HepG2 (cell line): ENCODE results near the gene PCYT2. TPM values are rescaled to one million over a fixed set of nuclear protein-coding genes. Genes with fewer than 3 reads are reported as not detected.

Source experiments
- ATM ChIP-seq: fragments of 450-650 bp; IDR thresholded peaks from 2 replicates; pipeline ENCODE4 v1.7.1; 2017; ENCODE audit warnings: mild to moderate bottlenecking, borderline replicate concordance
- EED ChIP-seq: sonication (generic); formaldehyde crosslinking; IDR thresholded peaks from 2 replicates; pipeline ENCODE4 v1.5.0; 2020; ENCODE audit warnings: mild to moderate bottlenecking, missing genetic modification reagents
- EHMT2 ChIP-seq: fragments of 200-600 bp; sonication (generic); IDR thresholded peaks from 2 replicates; pipeline ENCODE4 v1.7.0; 2017; ENCODE audit warnings: antibody characterized with exemption, low read depth, low read length, borderline replicate concordance
- HOMEZ ChIP-seq: IDR thresholded peaks from 2 replicates; pipeline ENCODE4 v1.6.1; 2016; ENCODE audit warnings: low read depth
- MAX ChIP-seq: IDR thresholded peaks from 2 replicates; pipeline ENCODE4 v1.6.1; 2012; ENCODE audit warnings: inconsistent platforms
- MBD4 ChIP-seq: IDR thresholded peaks from 2 replicates; pipeline ENCODE4 v1.6.1; 2012; ENCODE audit warnings: low read length, inconsistent platforms, borderline replicate concordance
- RARA ChIP-seq: IDR thresholded peaks from 2 replicates; pipeline ENCODE4 v1.6.1; 2016; ENCODE audit warnings: missing genetic modification reagents, missing compliant biosample characterization
- RELA ChIP-seq: sonication (generic); formaldehyde crosslinking; IDR thresholded peaks from 2 replicates; pipeline ENCODE4 v1.4.0; 2020; ENCODE audit warnings: missing genetic modification reagents
- SPEN ChIP-seq: sonication (generic); formaldehyde crosslinking; IDR thresholded peaks from 2 replicates; pipeline ENCODE4 v1.5.1; 2020; ENCODE audit warnings: low read depth, mild to moderate bottlenecking, missing genetic modification reagents
- TCF7 ChIP-seq: sonication (generic); IDR thresholded peaks from 2 replicates; pipeline ENCODE4 v1.6.1; 2016; ENCODE audit warnings: antibody characterized with exemption, low read depth
- U2AF2 ChIP-seq: fragments of 200-400 bp; formaldehyde crosslinking; IDR thresholded peaks from 2 replicates; pipeline ENCODE4 v1.6.1; 2017; ENCODE audit warnings: low read depth, mild to moderate bottlenecking, low read length
- ZNF24 ChIP-seq: fragments of 450-650 bp; IDR thresholded peaks from 2 replicates; pipeline ENCODE4 v1.6.1; 2017; ENCODE audit warnings: antibody characterized with exemption, mild to moderate bottlenecking
- ZNF598 ChIP-seq: sonication (generic); formaldehyde crosslinking; IDR thresholded peaks from 2 replicates; pipeline ENCODE4 v1.5.1; 2020; ENCODE audit warnings: mild to moderate bottlenecking, missing genetic modification reagents, borderline replicate concordance
- ZNF766 ChIP-seq: sonication (generic); formaldehyde crosslinking; IDR thresholded peaks from 2 replicates; pipeline ENCODE4 v1.5.0; 2020; ENCODE audit warnings: missing genetic modification reagents, borderline replicate concordance
- ZSCAN30 ChIP-seq: sonication (generic); formaldehyde crosslinking; IDR thresholded peaks from 2 replicates; pipeline ENCODE4 v1.5.0; 2020; ENCODE audit warnings: mild to moderate bottlenecking, missing genetic modification reagents
- polyA plus RNA-seq, 8 experiments: library from polyadenylated mRNA; depleted of rRNA in 3 of 8; stranded (reverse) in 7 of 8; unstranded in 1 of 8; fragments of >200 nt; fragmentation: Illumina TruSeq in 4 of 8; extraction: Trizol in 4 of 8; gene quantifications; 2 replicates each; pipeline versions ENCODE4 v1.2.1 to v1.2.3, GENCODE V29; 2011 to 2016; ENCODE audit warnings: low read depth in 4 of 8, missing spikeins in 1 of 8, mixed read lengths in 1 of 8; ENCODE audit not compliant: insufficient read depth in 1 of 8
- total RNA-seq, 5 experiments: library from RNA; depleted of rRNA; stranded (reverse); fragments of >200 nt; fragmentation: Illumina TruSeq; extraction: Trizol; gene quantifications; 2 replicates each; pipeline ENCODE4 v1.2.3, GENCODE V29; 2016; ENCODE audit warnings: low read depth in 1 of 5
- TF ChIP-seq, protein P1 (sequence below): sonication (generic); formaldehyde crosslinking; IDR thresholded peaks from 2 replicates; pipeline ENCODE4 v1.4.0; 2020; ENCODE audit warnings: missing genetic modification reagents, borderline replicate concordance

PCYT2 gene
- total and polyA plus RNA-seq, 2 of the 13 experiments (the other 11 are each of a cell fraction or from before 2014, with no cell fraction given), result 147 to 297 TPM

DNA sequence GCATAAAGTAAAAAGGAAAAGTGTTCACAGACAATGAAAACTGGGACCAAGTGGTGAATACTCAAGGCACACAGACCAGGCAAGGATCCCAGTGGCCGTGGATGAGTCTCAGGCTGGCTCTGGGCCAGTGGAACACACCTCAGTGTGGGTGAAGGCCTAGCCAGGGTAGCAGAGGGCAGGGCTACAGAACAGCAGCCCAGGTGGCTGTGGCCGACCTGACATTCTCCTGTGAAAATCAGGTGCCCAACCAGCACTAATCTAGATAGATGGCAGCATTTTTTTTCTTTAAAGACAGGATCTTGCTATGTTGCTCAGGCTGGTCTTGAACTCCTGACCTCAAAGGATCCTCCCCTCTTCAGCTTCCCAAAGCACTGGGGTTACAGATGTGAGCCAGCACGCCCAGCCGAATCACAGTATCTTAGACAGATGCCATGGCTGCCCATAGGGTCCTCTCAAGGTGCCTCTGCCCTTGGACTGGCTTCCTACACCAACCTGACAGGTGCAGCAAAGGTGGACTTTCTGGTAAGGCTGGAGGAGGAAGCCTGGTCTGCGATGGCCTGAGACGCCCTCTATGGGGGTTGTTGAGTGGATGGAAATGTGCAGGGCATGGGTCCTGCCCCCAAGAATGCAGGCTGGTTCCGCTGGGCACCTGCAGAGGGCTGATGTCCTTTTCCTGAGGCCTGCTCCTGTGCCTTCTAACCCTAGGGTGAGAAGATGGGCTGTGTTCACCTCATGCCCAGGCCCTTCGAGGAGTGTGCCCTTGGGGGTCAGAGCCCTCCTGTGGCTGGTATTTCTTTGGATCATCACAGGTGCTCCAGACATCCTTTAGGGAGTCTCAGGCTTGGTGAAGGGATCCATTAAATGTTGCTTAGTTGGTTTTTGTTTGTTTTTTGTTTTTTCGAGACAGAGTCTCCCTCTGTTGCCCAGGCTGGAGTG, 47.1 kb downstream of the PCYT2 start (continued):
- TF ChIP-seq ZNF766 (CRISPR knock-in tag) (no peak), MBD4 (0 out of 2 replicates have a peak, but pooled peaks have one; percentile 3), ATM (no peak), ZNF24 (no peak), EED (CRISPR knock-in tag) (no peak), HOMEZ (CRISPR knock-in tag) (no peak), SPEN (CRISPR knock-in tag) (peak; percentile 46; the same call in 1 of the 2 replicates), U2AF2 (no peak), RARA (CRISPR knock-in tag) (no peak), ZSCAN30 (CRISPR knock-in tag) (no peak), MAX (no peak), RELA (CRISPR knock-in tag) (no peak), EHMT2 (no peak), TCF7 (no peak), ZNF598 (0 out of 2 replicates have a peak, but pooled peaks have one; percentile 21)
- TF ChIP-seq, protein P1, sequence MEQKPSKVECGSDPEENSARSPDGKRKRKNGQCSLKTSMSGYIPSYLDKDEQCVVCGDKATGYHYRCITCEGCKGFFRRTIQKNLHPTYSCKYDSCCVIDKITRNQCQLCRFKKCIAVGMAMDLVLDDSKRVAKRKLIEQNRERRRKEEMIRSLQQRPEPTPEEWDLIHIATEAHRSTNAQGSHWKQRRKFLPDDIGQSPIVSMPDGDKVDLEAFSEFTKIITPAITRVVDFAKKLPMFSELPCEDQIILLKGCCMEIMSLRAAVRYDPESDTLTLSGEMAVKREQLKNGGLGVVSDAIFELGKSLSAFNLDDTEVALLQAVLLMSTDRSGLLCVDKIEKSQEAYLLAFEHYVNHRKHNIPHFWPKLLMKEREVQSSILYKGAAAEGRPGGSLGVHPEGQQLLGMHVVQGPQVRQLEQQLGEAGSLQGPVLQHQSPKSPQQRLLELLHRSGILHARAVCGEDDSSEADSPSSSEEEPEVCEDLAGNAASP (CRISPR knock-in tag), result no peak; the same call in 1 of the 2 replicates
